GM19372 (cell line): ENCODE data around the gene RAI14.
"Not testable (repeated sequence)": the region's sequence is repeated elsewhere in the genome, so short reads cannot be mapped to it uniquely, and the experiment has no call there.

Experiments used
- ATAC-seq: cut with Tn5 transposase; IDR thresholded peaks from one replicate; pipeline ENCODE4 v1.9.1; 2021; ENCODE audit warnings: mild to moderate bottlenecking, low read depth, moderate library complexity; ENCODE audit not compliant: unreplicated experiment

Gene RAI14

DNA sequence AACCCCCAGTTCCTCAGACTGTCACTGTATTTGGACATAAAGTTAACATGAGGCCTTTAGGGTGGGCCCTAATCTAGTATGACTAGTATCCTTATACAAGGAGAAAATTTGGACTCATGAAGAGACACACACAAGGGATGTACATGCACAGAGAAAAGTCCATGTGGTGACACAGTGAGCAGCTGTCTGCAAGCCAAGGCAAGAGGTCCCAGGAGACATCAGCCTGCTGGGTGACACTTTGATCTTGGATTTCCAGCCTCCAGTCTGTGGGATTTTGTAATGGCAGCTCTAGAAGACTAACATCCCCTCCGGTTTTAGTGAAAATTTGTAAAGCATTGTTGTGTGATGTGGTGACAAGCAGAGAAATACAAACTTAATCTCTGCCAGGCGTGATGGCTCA, 66.1 kb downstream of the RAI14 start:
- no peak for ATAC-seq

DNA sequence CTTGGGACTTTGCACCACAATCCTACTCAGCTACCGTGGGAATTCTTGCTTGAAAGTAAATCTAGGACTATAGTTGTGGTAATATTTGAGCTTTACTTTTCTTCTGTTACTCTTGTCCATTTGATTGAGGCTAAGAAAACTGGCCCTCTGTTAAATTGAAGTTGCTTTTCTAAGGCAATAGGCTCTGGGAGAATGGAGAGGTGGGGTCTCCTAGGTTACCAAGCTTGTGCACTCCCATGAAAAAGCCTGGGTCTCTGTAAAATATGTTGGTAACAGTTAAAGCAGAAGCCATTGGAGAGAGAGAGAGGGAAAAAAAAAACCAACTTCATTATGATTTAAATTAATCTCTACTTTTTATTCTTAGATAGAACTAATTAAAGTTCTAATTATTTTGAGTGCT, 68.6 kb downstream of the RAI14 start:
- no peak for ATAC-seq

DNA sequence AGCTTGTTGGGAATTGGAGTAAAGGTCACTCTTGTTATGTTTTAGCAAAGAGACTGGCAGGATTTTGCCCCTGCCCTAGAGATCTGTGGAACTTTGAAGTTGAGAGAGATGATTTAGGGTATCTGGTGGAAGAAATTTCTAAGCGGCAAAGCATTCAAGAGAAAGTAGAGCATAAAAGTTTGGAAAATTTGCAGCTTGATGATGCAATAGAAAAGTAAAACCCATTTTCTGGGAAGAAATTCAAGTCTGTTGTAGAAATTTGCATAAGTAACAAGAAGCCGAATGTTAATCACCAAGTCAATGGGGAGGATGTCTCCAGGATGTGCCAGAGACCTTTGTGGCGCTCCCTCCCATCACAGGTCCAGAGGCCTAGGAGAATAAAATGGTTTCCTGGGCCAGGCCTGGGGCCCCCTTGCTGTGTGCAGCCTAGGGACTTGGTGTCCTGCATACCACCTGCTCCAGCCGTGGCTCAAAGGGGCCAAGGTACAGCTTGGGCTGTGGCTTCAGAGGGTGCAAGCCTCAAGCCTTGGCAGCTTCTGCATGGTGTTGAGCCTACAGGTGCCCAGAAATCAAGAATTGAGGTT, 71.1 kb downstream of the RAI14 start:
- ATAC-seq = not testable (repeated sequence)

DNA sequence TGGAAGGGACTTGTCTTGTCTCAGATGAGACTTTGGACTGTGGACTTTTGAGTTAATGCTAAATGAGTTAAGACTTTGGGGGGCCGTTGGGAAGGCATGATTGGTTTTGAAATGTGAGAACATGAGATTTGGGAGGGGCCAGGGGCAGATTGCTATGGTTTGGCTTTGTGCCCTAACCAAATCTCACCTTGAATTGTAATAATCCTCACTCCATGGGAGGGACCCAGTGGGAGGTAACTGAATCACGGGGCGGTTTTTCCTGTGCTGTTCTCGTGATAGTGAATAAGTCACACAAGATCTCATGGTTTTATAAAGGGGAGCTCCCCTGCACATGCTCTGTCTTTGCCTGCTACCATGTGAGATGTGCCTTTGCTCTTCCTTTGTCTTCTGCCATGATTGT, 72.1 kb downstream of the RAI14 start:
- no peak for ATAC-seq

DNA sequence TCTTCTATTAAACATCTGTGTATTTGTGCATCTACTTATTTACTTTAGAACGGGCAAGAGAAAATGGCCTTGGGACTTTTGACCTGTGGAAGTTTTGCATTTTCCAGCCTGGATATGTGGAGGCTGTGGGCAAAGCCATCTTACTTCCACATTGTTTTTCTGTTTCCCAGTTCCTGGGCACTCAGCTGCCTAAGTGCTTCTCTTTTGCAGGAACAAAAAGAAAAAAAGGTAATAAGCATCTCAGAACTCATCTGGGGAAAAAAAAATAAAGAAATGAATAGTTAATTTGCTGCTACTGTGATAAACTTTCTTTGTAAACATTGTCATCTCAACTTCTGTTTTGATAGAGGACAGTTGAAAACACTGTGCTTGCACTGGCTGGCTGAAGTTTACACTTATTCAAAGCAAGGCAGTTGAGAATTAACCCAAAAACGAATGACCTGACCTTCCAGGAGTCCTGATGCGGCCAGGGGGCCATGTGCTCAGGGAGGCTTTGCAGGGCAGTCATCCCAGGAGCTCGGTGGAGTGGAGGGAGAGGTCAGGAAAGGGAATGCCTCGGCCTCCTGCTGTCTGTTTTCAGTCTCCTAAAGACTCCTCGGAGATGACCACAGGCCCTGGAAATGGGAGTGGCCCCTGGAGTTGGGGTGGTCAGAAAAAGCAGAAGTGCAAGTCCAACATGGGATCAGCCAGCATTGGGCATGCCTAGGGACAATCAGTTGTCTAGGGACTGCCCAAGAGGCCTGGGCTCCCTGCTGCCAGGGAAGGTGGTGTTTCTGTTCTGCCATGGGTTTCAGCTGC, 75.5 kb downstream of the RAI14 start:
- no peak for ATAC-seq

DNA sequence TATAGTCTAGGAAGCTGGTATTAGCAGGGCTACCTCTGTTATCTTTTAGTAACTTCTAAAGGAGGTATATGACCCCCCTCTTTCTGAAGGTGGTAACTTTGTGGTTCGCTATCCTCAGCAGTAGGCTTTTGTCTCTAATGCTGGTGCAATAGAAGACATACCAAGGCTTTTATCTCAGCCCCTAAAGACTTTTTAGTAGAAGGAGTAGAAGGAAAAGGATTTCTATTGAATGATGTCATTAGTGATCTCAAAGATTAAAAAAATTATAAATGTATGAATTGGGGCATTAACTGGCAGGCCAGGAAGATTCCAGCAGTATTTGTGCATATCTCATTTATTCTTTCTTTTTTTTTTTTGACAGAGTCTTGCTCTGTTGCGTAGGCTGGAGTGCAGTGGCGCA, 78.2 kb downstream of the RAI14 start:
- no peak for ATAC-seq

DNA sequence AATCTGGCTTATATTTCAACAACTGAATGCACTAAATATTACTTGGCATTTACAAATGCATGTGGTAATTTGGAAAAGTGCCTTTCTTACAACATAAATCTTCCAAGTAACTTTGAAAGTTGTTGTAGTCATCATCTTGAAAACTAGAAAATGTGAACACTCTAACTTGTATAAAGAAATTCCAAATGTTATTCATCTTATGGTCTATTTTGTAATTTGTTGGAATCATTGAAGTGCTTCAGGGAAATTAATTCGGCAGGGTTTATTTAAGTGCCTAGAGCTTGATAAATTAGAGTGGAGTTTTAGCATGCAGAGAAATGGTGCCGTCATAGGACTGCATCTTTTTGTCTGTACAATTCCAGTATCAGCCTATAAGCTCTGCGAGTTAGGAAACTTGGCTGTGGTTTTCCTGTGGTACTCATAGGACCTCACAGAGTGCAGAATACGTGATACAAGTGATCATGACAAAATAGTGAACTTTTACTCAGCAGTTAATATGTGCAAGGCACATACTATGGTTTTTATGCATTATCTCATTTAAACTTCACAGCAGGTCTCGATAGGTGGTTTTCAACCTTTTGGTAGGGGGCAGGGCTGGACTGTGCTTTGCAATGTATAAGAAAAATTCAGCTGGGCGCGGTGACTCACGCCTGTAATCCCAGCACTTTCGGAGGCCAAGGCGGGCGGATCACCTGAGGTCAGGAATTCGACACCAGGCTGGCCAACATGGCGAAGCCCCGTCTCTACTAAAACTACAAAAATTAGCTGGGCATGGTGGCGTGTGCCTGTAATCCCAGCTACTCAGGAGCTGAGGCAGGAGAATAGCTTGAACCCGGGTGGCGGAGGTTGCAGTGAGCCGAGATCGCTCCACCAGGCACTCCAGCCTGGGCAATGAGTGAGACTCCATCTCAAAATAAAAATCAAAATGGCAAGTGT, 79.6 kb downstream of the RAI14 start:
- no peak for ATAC-seq

DNA sequence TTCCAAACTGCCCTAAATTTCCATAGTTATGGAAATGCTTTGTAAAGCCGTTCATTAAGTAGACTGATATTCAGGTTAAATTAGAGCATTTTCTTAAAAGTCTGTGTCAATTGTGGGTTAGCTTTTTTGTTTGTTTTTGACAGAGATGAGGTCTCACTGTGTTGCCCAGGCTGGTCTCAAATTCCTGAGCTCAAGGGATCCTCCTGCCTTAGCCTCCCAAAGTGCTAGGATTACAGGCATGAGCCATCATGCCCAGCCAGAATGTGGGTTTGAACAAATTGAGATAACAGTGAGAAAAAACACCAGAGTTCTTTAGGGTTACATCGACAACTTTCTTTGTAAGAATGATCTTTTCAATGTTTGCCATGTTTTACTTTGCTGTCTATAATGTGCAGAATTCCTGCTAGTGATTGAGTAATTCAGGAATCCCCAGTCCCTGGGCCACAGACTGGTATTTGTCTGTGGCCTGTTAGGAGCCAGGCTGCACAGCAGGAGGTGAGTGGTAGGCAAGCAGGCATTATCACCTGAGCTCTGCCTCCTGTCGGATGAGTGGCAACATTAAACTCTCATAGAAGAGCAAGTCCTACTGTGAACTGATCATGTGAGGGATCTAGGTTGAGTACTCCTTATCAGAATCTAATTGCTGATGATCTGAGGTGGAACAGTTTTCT, 80.5 kb downstream of the RAI14 start:
- no peak for ATAC-seq

DNA sequence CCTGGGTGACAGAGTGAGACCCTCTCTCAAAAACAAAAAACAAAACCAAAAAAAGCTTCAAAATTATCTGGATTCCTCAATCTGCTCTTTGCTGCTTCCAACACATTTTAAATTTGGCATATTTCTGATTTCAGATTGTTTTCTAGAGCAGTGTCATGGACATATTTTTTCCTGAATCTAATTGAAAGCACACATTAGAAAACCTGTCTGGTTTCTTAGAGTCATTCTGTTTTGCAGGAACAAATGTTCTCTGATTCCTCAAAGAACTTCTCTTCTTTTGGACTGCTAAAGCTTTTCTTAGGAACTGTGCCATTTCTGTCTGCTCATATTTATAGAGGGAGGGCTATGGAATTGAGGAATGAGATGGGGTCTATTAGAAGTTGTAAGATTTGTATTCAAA, 81.6 kb downstream of the RAI14 start:
- ATAC-seq = no peak

DNA sequence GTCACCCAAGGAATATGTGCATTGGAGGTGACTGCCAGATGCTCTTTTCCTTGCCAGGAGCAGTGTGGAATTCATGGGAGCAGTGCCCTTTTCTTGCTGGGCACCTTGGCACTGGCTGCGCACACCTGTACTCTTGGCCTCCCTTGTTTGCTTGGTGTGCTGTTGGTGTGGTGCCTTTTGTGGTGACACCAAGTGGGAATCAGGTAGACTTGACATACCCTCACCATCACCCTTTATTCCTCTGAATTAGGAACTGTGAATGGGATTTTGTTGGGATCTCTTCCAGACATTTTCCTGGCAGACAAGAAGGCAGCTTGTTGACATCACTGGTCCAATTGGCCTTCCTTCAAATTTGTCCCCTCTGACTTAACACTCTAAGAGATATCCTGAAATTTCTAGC, 82.3 kb downstream of the RAI14 start:
- ATAC-seq = no peak

DNA sequence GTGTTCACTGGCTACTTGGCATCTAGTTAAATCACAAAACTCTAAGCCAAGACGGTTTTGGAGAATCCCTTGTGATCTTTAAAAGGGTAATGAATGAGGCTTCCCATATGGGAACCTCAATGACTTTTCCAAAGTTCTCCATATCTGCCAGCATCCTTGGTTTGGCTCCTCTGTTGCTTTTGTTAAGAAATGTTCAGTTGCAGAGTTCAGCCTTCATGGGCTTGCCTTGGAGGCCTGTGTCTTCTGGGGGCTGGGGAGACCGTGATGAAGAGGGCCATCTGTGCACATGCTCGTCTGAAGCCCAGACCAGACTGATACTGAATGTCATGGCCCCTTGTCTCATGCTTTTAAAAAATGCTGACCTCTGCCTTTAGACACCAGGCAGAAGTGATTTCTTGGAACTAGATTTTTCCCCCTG, 84.3 kb downstream of the RAI14 start:
- no peak for ATAC-seq

DNA sequence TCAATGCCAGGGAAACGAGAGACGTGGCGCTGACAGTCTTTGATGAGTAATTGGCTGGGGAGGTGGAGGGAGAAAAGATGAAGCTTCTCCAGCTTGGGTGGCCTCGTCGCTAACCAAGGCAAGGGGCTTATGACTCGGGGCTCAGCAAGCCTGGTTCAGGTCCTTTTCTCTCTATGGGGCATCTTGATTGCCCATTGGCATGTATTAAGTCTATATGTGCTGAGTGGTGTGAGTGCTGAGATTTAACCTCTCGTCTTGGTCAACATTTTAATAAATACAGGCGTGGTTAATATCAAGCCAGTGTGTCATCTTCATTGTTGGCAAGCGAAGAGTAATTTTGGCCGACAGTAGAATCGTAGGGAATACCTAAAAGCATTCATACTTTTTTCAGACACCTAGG, 85.9 kb downstream of the RAI14 start:
- ATAC-seq = no peak

DNA sequence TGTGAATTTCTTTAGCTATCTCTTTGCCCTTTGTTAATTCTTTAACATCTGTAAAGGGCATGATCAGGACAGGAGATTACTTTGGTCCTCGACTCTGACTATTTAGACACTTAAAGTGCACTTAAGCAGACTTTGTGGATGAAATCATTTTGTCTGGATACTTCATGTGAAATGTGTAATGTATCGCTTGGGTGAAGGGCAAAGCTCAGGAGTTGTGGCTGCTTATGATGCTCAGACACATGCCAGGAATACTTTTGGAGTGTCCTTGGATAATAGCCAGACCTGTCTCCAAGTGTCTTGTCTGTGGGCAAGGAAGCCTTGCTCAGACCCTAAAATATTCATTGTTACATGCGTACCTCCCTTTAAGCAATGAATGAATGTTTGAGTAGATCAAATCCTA, 87.8 kb downstream of the RAI14 start:
- no peak for ATAC-seq

DNA sequence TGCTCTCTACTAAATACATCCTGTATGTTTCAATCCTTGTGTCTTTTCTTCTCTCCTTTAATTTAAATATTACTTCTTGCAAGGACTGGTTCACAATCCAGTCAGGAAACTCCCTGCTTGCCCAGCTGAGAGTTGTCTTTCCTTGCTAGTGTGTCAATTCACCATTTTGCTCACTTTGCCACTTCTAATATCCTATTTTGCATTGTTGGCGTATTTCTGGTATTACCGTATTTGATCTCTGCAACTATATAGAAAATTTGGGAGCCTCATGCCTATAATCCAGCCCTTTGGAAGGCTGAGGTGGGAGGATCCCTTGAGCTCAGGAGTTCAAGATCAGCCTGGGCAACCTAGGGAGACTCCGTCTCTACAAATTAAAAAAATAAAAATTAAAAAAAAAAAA, 92.3 kb downstream of the RAI14 start:
- no peak for ATAC-seq

DNA sequence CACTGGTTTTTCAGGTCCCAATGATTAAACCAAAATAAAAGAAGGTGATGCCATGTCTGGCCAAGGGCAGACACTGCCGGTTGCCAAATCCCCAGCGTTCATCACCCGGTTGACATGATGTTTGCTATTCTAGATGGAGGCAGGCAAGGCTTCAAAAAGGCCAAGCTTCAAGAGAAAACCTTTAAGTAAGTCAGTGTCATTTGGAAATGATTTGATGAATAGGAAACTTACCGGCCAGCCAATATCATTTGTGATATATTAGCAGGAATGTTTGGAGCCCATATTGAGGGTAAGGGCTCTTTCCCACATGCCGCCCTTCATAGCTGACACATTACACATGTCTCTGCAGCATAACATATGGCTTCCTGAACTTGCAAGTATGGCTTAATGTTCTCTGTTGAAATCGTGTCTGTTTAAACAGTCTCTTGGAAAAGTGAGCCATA, 93.3 kb downstream of the RAI14 start:
- no peak for ATAC-seq

DNA sequence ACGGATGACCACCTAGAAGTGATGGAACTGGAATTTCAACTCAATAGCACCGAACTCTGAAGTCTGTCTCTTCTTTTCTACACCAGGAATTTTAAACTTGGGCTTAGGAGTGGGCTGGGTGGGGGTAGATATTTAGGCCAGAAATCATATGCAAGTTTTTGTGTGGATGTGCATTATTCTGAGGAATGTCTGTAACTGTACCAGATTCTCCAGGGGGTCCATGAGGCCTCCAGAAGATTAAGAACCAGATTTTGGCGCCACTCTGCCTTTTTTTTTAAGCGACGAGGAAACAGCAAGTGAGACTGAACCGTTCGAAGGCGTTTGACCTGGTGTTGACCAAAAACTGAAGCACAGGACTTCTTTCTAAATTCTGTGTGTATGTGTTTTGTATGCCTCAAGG, 94.1 kb downstream of the RAI14 start:
- no peak for ATAC-seq

DNA sequence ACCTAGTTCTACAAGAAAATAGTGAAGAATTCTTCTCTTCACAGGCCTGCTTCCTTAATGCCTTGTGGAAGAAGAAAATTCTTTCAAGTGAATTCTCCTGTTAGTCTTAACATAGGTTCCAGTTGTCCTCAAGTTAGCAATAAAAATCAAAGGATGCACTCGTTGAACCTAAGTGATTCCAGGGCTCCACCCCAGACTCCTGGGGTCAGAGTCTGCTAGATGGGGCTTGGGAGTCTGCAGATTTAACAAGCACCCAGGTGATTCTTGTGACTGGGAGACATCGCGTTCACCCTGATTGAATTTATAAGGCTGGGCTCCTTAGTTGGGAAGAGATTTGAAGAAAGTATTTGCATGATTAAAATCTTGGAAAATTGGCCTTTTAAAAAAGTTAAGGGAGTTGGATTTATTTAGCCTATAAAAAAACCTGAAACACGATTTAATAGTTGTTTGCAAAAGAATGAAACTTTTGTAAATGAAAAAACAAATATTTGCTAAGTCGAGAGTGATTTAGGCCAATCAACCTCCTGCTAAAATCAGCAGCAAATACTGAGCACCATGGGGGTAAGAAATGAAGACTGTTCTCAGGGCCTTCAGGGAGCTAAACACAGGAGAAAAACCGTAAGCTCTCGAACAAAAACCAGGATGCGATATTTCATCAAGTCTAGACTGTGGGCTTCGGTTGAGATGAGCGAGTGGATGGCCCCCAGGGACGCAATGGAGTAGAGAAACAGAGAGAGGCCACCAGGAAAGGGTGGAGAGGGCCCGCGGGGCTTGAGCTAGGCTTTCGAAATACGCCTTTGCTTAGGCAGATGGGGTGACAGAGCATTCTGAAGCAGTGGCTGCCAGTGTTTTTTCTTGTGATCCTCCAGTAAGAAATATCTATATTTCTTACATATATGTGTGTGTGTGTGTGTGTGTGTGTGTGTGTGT, 95.9 kb downstream of the RAI14 start:
- no peak for ATAC-seq

DNA sequence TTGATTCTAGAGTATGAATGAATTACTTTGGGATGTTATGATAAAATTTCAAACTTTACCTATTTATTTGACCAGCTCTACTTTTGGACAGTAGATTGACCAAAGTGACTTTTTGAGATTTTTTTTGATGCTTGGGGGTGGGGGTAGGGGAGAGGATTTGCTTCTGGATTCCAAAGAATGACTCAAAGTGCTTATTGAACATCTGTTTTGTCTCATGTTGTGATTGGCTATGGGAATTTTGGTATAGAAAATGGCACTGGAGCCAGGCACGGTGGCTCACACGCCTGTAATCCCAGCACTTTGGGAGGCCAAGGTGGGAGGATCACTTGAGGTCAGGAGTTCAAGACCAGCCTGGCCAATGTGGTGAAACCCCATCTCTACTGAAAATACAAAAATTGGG, 97.1 kb downstream of the RAI14 start:
- not testable (repeated sequence) for ATAC-seq

DNA sequence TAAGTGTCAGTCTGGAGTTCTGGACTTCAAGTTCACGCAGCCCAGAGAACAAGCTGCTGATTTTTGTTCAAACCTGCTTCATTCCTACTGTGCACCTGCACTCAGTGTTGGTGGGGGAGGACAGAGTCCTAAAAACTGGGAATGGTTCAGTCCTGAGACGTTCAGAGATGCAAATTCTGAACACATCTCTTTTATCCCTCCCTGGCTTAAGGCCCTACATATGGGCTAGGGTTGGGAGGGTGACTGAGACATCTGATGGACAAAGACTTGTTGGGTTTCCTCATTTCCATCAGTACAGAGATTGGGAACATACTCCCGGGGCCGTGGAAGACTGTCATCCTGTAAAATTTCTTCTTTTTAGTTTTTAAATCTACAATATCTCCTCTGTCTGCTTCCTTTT, 99.8 kb downstream of the RAI14 start:
- no peak for ATAC-seq
